ENCODE data around the gene LCMT2.

GRCh38 chr15:43312378-43312777 is 18.0 kb downstream of the LCMT2 start:
- TF ChIP-seq, protein P1, sequence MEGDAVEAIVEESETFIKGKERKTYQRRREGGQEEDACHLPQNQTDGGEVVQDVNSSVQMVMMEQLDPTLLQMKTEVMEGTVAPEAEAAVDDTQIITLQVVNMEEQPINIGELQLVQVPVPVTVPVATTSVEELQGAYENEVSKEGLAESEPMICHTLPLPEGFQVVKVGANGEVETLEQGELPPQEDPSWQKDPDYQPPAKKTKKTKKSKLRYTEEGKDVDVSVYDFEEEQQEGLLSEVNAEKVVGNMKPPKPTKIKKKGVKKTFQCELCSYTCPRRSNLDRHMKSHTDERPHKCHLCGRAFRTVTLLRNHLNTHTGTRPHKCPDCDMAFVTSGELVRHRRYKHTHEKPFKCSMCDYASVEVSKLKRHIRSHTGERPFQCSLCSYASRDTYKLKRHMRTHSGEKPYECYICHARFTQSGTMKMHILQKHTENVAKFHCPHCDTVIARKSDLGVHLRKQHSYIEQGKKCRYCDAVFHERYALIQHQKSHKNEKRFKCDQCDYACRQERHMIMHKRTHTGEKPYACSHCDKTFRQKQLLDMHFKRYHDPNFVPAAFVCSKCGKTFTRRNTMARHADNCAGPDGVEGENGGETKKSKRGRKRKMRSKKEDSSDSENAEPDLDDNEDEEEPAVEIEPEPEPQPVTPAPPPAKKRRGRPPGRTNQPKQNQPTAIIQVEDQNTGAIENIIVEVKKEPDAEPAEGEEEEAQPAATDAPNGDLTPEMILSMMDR (IDR thresholded peaks at IDR 0.05; ENCODE audit: insufficient read depth, low read depth, low read length) = no peak
- no peak for TF ChIP-seq EZH2 (IDR thresholded peaks at IDR 0.05; ENCODE audit: insufficient read depth, low read length)

All from astrocyte (in vitro differentiated cells and primary cell).